Thoracic aorta (tissue), 2 donors: Measurements from ENCODE around the gene PARD6A. TPM values are rescaled to one million over a fixed set of nuclear protein-coding genes. Genes with fewer than 3 reads are reported as not detected.

Experiments
- ATAC-seq: fragments of 150-250 bp; one replicate; pipeline ENCODE4 v1.8.0; 2017; ENCODE audit warnings: low read depth; ENCODE audit not compliant: insufficient number of reproducible peaks, low FRiP score
- DNase-seq: peaks from one replicate; pipeline ENCODE4 v3.0.0-alpha.2; 2020; ENCODE audit warnings: low spot score
- H3K27ac ChIP-seq, 2 donors: fragments of 200-600 bp; sonication (generic); 1 replicate in 1 of 2; 2 replicates in 1 of 2; pipeline ENCODE4 v1.5.1; 2016; ENCODE audit warnings: mild to moderate bottlenecking in 2 of 2, moderate library complexity in 2 of 2
- H3K27me3 ChIP-seq: fragments of 200-600 bp; sonication (generic); replicated peaks from 2 replicates; pipeline ENCODE4 v1.6.0; 2016; ENCODE audit warnings: mild to moderate bottlenecking; ENCODE audit not compliant: insufficient read depth
- H3K36me3 ChIP-seq: fragments of 200-600 bp; sonication (generic); one replicate; pipeline ENCODE4 v1.5.1; 2016
- H3K4me1 ChIP-seq, 2 donors: fragments of 200-600 bp; sonication (generic); 1 replicate in 1 of 2; 2 replicates in 1 of 2; pipeline versions ENCODE4 v1.5.1 to v1.6.0; 2016; ENCODE audit warnings: low read depth in 2 of 2, mild to moderate bottlenecking in 1 of 2; ENCODE audit not compliant: control insufficient read depth in 1 of 2
- H3K4me3 ChIP-seq: fragments of 200-600 bp; sonication (generic); 2 replicates; pipeline ENCODE4 v1.5.1; 2016; ENCODE audit warnings: mild to moderate bottlenecking
- H3K9me3 ChIP-seq: fragments of 200-600 bp; sonication (generic); 2 replicates; pipeline ENCODE4 v1.5.1; 2016
- total RNA-seq, 2 donors: library from RNA; depleted of rRNA; stranded (reverse); fragments of >200 nt; gene quantifications; one replicate each; pipeline versions ENCODE4 v1.1.0 to v1.2.3, GENCODE V29; 2016
- TF ChIP-seq, protein P1 (sequence below): fragments of 200-600 bp; sonication (generic); IDR thresholded peaks from one replicate; pipeline ENCODE4 v1.5.1; 2019; ENCODE audit warnings: antibody characterized with exemption

The PARD6A gene, protein sequence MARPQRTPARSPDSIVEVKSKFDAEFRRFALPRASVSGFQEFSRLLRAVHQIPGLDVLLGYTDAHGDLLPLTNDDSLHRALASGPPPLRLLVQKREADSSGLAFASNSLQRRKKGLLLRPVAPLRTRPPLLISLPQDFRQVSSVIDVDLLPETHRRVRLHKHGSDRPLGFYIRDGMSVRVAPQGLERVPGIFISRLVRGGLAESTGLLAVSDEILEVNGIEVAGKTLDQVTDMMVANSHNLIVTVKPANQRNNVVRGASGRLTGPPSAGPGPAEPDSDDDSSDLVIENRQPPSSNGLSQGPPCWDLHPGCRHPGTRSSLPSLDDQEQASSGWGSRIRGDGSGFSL
- total RNA-seq: 10 to 100 TPM in 1 of 2 donors, 1 to 10 TPM in 1; 5.7 to 10.7 TPM

DNA sequence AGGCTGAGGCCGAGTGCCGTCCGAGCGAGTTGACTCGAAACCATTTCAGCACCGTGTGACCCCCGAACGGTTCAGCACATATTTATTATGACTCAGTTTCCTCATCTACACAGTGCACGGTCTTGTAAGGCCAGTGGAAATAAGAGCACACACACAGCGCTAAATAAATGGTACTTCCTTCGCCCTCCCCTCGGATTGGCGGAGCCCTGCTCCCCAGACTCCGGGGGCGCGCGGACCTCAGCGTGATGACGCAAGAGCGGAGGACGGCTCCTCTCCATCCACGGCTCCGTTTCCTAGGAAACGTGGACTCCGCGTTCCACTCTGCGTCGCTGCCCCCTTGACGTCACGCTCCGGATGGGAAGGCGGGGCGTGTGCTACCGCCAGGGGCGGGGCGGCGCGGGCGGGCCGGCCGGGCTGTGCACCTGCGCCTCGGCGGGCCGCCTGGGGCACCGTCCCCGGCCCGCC lies at the start of gene PARD6A:
Gene PARD6A (plus strand): TSS at position 397 of the 465 bp plus-strand sequence. CDS start 79 bp downstream, outside the sequence.
- no peaks in the 10 kb centered on the region for H3K9me3 ChIP-seq
- peak within 1 kb of the TSS; percentile 91 for H3K4me3 ChIP-seq
- TF ChIP-seq, protein P1, sequence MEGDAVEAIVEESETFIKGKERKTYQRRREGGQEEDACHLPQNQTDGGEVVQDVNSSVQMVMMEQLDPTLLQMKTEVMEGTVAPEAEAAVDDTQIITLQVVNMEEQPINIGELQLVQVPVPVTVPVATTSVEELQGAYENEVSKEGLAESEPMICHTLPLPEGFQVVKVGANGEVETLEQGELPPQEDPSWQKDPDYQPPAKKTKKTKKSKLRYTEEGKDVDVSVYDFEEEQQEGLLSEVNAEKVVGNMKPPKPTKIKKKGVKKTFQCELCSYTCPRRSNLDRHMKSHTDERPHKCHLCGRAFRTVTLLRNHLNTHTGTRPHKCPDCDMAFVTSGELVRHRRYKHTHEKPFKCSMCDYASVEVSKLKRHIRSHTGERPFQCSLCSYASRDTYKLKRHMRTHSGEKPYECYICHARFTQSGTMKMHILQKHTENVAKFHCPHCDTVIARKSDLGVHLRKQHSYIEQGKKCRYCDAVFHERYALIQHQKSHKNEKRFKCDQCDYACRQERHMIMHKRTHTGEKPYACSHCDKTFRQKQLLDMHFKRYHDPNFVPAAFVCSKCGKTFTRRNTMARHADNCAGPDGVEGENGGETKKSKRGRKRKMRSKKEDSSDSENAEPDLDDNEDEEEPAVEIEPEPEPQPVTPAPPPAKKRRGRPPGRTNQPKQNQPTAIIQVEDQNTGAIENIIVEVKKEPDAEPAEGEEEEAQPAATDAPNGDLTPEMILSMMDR: no peak
- ATAC-seq (peak; percentile 94), DNase-seq (peak; percentile 86)
- H3K27ac ChIP-seq: peak within 1 kb of the TSS; percentile 84 to 97
- H3K4me1 ChIP-seq: peaks cover 12 to 21% of the 10 kb centered on the region in 2 donors
- H3K36me3 ChIP-seq: peaks cover 15% of the 10 kb centered on the region
- no peaks in the 10 kb centered on the region for H3K27me3 ChIP-seq

DNA sequence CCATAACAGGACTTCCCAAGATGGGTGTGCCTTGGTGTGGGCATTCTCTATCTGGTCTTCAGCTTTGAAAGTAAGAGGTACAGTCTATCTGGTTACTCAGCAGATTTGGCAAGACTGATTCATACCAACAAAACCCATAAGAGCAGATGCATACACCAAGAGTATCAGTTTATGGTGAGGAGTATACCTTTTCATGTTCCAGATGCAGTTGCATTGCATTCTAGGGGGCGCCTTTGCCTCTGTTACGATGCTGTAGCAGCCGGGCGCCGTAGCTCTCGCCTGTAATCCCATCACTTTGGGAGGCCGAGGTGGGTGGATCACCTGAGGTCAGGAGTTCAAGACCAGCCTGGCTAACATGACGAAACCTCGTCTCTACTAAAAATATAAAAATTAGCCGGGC lies 47.0 kb upstream of the PARD6A start:
- H3K4me3 ChIP-seq: no peak overlapping the region
- H3K27ac ChIP-seq: no peak overlapping the region
- DNase-seq (no peak), ATAC-seq (no peak)
- no peaks in the 10 kb centered on the region for H3K9me3 ChIP-seq
- H3K4me1 ChIP-seq: no peaks in the 10 kb centered on the region
- TF ChIP-seq, protein P1: no peak
- peaks cover 34% of the 10 kb centered on the region for H3K36me3 ChIP-seq
- no peaks in the 10 kb centered on the region for H3K27me3 ChIP-seq

DNA sequence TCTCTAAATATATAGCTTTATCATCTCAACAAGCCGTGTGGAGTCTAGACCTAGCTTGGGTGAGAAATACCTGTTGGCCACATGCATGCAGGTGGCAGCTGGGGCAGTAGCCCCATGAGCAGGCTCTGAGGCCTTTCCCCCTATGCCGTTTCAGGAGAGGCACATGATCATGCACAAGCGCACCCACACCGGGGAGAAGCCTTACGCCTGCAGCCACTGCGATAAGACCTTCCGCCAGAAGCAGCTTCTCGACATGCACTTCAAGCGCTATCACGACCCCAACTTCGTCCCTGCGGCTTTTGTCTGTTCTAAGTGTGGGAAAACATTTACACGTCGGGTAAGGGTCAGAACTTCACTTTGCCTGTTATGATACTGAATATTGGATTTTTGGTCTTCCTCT lies 32.5 kb upstream of the PARD6A start:
- H3K36me3 ChIP-seq: peaks cover 68% of the 10 kb centered on the region
- no peak overlapping the region for H3K27ac ChIP-seq
- ATAC-seq (no peak), DNase-seq (no peak)
- no peaks in the 10 kb centered on the region for H3K27me3 ChIP-seq
- no peaks in the 10 kb centered on the region for H3K4me1 ChIP-seq
- no peaks in the 10 kb centered on the region for H3K9me3 ChIP-seq
- TF ChIP-seq, protein P1: no peak
- no peak overlapping the region for H3K4me3 ChIP-seq

DNA sequence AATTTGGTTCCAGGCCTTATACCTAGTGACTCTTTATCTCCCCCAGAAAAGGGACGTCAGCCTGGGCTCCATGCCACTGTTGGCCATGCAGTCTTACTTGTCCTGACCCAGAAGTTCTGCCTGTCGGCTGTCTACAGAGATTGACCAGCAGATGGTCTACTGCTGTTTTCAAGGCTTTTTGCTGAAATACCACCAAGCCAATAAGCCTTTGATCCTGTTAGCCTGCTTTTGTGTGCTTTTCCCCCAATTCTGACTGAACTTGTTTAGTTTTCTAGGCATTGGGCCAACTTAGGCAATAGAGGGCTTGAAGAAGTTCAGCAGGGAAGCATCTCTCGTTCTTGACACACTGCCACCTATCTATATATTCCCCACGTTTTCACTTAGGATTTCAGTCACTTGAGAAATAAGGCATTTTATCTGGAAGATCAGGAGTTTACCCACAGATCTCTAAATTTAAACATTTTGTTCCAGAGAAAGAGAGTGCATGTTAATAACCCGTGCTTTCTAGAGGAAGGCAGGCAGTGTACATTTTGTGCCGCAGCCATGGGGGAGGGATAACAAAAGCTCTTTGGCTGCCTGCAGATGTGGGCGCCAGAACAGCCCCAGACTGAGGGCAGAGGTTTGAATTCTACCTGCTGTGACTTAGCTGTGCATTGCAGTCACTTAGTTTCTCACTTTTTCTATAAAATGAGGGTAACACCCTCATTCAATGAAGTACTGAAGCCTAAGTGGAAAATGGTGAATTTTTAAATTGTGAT lies 28.2 kb upstream of the PARD6A start:
- no peaks in the 10 kb centered on the region for H3K9me3 ChIP-seq
- H3K36me3 ChIP-seq: peaks cover 68% of the 10 kb centered on the region
- DNase-seq: no peak
- no peak overlapping the region for H3K27ac ChIP-seq
- H3K4me3 ChIP-seq: no peak overlapping the region
- H3K4me1 ChIP-seq: no peaks in the 10 kb centered on the region
- H3K27me3 ChIP-seq: no peaks in the 10 kb centered on the region
- no peak for ATAC-seq
- TF ChIP-seq, protein P1: no peak

DNA sequence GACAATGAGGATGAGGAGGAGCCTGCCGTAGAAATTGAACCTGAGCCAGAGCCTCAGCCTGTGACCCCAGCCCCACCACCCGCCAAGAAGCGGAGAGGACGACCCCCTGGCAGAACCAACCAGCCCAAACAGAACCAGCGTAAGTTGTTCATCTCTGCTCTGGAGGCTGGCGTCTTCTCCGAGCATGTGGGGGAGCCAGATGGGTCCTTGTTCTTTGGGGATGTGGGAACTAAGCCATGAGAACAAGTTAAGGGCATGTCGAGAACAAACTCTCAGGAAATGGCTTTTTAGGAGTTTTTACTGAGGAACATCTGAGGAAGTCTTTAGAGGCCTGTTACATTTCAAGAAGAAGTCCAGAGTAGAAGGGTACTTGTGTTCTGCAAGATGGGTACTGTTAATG lies 24.0 kb upstream of the PARD6A start:
- TF ChIP-seq, protein P1: no peak
- peaks cover 50% of the 10 kb centered on the region for H3K36me3 ChIP-seq
- H3K27ac ChIP-seq: no peak overlapping the region
- H3K4me1 ChIP-seq: peaks cover under 1 to 3% of the 10 kb centered on the region in 2 donors
- no peaks in the 10 kb centered on the region for H3K27me3 ChIP-seq
- no peaks in the 10 kb centered on the region for H3K9me3 ChIP-seq
- no peak for DNase-seq
- ATAC-seq: no peak
- no peak overlapping the region for H3K4me3 ChIP-seq
